PFSK-1 (cell line): ENCODE results near the gene CYP4F12.

ENCODE experiments used
- POLR2AphosphoS5 ChIP-seq: IDR thresholded peaks from 2 replicates; pipeline ENCODE4 v1.6.1; 2012; ENCODE audit warnings: low read depth, mild to moderate bottlenecking, control low read depth, low read length, moderate library complexity
- TAF1 ChIP-seq: IDR thresholded peaks from 2 replicates; pipeline ENCODE4 v1.6.1; 2012; ENCODE audit warnings: low read length, control low read depth, borderline replicate concordance; ENCODE audit not compliant: insufficient read depth

GRCh38 chr19:15623711-15624318 lies 49.1 kb upstream of the CYP4F12 start:
- no peak for TF ChIP-seq TAF1
- no peak for TF ChIP-seq POLR2AphosphoS5
